ENCODE data around the gene RFX3. TPM values are rescaled to one million over a fixed set of nuclear protein-coding genes. Genes with fewer than 3 reads are reported as not detected.

The RFX3 gene
- total RNA-seq, 2 experiments from 2014 or later: 22.9 to 24.8 TPM

GRCh38 chr9:3435732-3436131 is 90.1 kb downstream of the RFX3 start:
- H3K27me3 ChIP-seq (ENCODE audit: control insufficient read depth in 1 of 2, insufficient read depth in 2 of 2, low read length in 2 of 2): no peaks in the 10 kb centered on the region
- Mint-ChIP-seq H3K4me3 (no peak overlapping the region), H3K27me3 (no peaks in the 10 kb centered on the region), H3K27ac (no peak overlapping the region), H3K9me3 (no peaks in the 10 kb centered on the region), H3K4me1 (ENCODE audit: low read depth) (peaks cover 14% of the 10 kb centered on the region), H3K36me3 (ENCODE audit: low read depth) (peaks cover 29% of the 10 kb centered on the region)
- intact Hi-C loops (cut with DNase I, micrococcal nuclease): no loop called here
- no peak overlapping the region for H3K27ac ChIP-seq (ENCODE audit: low read depth in 1 of 2, low read length in 2 of 2)
- H3K9me3 ChIP-seq (ENCODE audit: control insufficient read depth in 1 of 2, insufficient read depth in 1 of 2, low read length in 2 of 2): no peaks in the 10 kb centered on the region
- CTCF ChIA-PET: no interaction called here
- POLR2A ChIA-PET: no interaction called here
- H3K36me3 ChIP-seq (ENCODE audit: insufficient read depth, low read length): no peaks in the 10 kb centered on the region
- no peak overlapping the region for H3K4me3 ChIP-seq (ENCODE audit: low read length)
- H3K4me1 ChIP-seq (ENCODE audit: insufficient read depth, low read length): no peaks in the 10 kb centered on the region
- no peak for DNase-seq
- no peak for TF ChIP-seq CTCF (IDR thresholded peaks at IDR 0.05)
- ATAC-seq (ENCODE audit: poor library complexity): no peak

- no peaks in the 10 kb centered on the region for H3K9me3 Mint-ChIP-seq
- DNase-seq (peak in 3 of 14 experiments; percentile 4 to 25 (median 18)), ATAC-seq (ENCODE audit: poor library complexity) (no peak)
- Histone ChIP-seq H3K27ac (ENCODE audit: low read depth in 1 of 2, low read length in 2 of 2) (no peak overlapping the region), H3K36me3 (ENCODE audit: insufficient read depth, low read length) (no peaks in the 10 kb centered on the region), H3K27me3 (ENCODE audit: control insufficient read depth in 1 of 2, insufficient read depth in 2 of 2, low read length in 2 of 2) (no peaks in the 10 kb centered on the region), H3K4me1 (ENCODE audit: insufficient read depth, low read length) (no peaks in the 10 kb centered on the region), H3K9me3 (ENCODE audit: control insufficient read depth in 1 of 2, insufficient read depth in 1 of 2, low read length in 2 of 2) (no peaks in the 10 kb centered on the region), H3K4me3 (ENCODE audit: low read length) (no peak overlapping the region)
- no peak overlapping the region for H3K27ac Mint-ChIP-seq
- ChIA-PET POLR2A (no interaction called here), CTCF (no interaction called here)
- peaks cover 29% of the 10 kb centered on the region for H3K36me3 Mint-ChIP-seq (ENCODE audit: low read depth)
- no peak overlapping the region for H3K4me3 Mint-ChIP-seq
- peaks cover 11% of the 10 kb centered on the region for H3K4me1 Mint-ChIP-seq (ENCODE audit: low read depth)
- no peaks in the 10 kb centered on the region for H3K27me3 Mint-ChIP-seq
- intact Hi-C loops (cut with DNase I, micrococcal nuclease): no loop called here
- no peak for TF ChIP-seq CTCF (IDR thresholded peaks at IDR 0.05)
These were observed 91.2 kb downstream of the RFX3 start for GRCh38 chr9:3434594-3434993.

- H3K4me3 Mint-ChIP-seq: no peak overlapping the region
- Histone ChIP-seq H3K4me3 (ENCODE audit: low read length) (no peak overlapping the region), H3K36me3 (ENCODE audit: insufficient read depth, low read length) (no peaks in the 10 kb centered on the region), H3K27me3 (ENCODE audit: control insufficient read depth in 1 of 2, insufficient read depth in 2 of 2, low read length in 2 of 2) (no peaks in the 10 kb centered on the region), H3K27ac (ENCODE audit: low read depth in 1 of 2, low read length in 2 of 2) (no peak overlapping the region), H3K9me3 (ENCODE audit: control insufficient read depth in 1 of 2, insufficient read depth in 1 of 2, low read length in 2 of 2) (no peaks in the 10 kb centered on the region), H3K4me1 (ENCODE audit: insufficient read depth, low read length) (no peaks in the 10 kb centered on the region)
- intact Hi-C loops (cut with DNase I, micrococcal nuclease): no loop called here
- peaks cover 29% of the 10 kb centered on the region for H3K36me3 Mint-ChIP-seq (ENCODE audit: low read depth)
- no peak for TF ChIP-seq CTCF (IDR thresholded peaks at IDR 0.05)
- POLR2A ChIA-PET: no interaction called here
- ATAC-seq (ENCODE audit: poor library complexity) (no peak), DNase-seq (no peak)
- H3K9me3 Mint-ChIP-seq: no peaks in the 10 kb centered on the region
- CTCF ChIA-PET: no interaction called here
- H3K4me1 Mint-ChIP-seq (ENCODE audit: low read depth): peaks cover 11% of the 10 kb centered on the region
- H3K27ac Mint-ChIP-seq: no peak overlapping the region
- no peaks in the 10 kb centered on the region for H3K27me3 Mint-ChIP-seq
These were observed 92.0 kb downstream of the RFX3 start for GRCh38 chr9:3433754-3434153.
